ENCODE measurements around the gene STK11IP. TPM values are rescaled to one million over a fixed set of nuclear protein-coding genes. Genes with fewer than 3 reads are reported as not detected.

Gene STK11IP
- total and polyA plus RNA-seq, 7 donors = 5.5 to 13.3 (median 9.0) TPM

- no peaks in the 10 kb centered on the region for H3K27me3 ChIP-seq (ENCODE audit: insufficient read depth in 3 of 3, low read length in 2 of 3)
- no peak for TF ChIP-seq CTCF (IDR thresholded peaks at IDR 0.05)
- H3K4me1 ChIP-seq = no peaks in the 10 kb centered on the region
- H3K27ac ChIP-seq = no peak overlapping the region
- DNase-seq = no peak
- no peaks in the 10 kb centered on the region for H3K36me3 ChIP-seq (ENCODE audit: insufficient read depth in 1 of 2, low read depth in 1 of 2)
- no peaks in the 10 kb centered on the region for H3K9me3 ChIP-seq
- WGBS, 3 donors = 53 to 68% (median 65%) methylated on average over 3 of the region's 3 CpGs
- intact Hi-C loops (cut with DNase I) = no loop called here
- no peak overlapping the region for H3K4me3 ChIP-seq
- ATAC-seq = no peak
These were observed 2.4 kb upstream of the STK11IP start for GRCh38 chr2:219595256-219595655.

GRCh38 chr2:219596954-219597551 lies 604 bp upstream of the STK11IP start:
- no peaks in the 10 kb centered on the region for H3K4me1 ChIP-seq
- no peaks in the 10 kb centered on the region for H3K27me3 ChIP-seq (ENCODE audit: insufficient read depth in 3 of 3, low read length in 2 of 3)
- H3K36me3 ChIP-seq (ENCODE audit: insufficient read depth in 1 of 2, low read depth in 1 of 2) = peaks cover 0 to 11% of the 10 kb centered on the region in 2 donors
- peak overlapping the region; percentile 94 for H3K27ac ChIP-seq
- intact Hi-C loops (cut with DNase I) = loop anchor here in 1 of 2 donors (1.0 kb wide), 1 partner anchor 45 kb away; no protein-coding TSS in a partner anchor
- H3K9me3 ChIP-seq = no peaks in the 10 kb centered on the region
- DNase-seq = no peak
- H3K4me3 ChIP-seq = peak overlapping the region; percentile 82
- no peak for TF ChIP-seq CTCF (IDR thresholded peaks at IDR 0.05)
- 6 to 8% (median 8%) methylated on average over 19 of the region's 19 CpGs for WGBS, 3 donors
- peak in 2 of 4 donors; percentile 2 to 20 for ATAC-seq

- no peak for TF ChIP-seq CTCF (IDR thresholded peaks at IDR 0.05)
- Histone ChIP-seq H3K9me3 (no peaks in the 10 kb centered on the region), H3K36me3 (ENCODE audit: insufficient read depth in 1 of 2, low read depth in 1 of 2) (peaks cover 0 to 23% of the 10 kb centered on the region in 2 donors), H3K4me1 (no peaks in the 10 kb centered on the region), H3K4me3 (peak overlapping the region; percentile 82), H3K27ac (peak overlapping the region; percentile 94), H3K27me3 (ENCODE audit: insufficient read depth in 3 of 3, low read length in 2 of 3) (no peaks in the 10 kb centered on the region)
- 21 to 24% (median 23%) methylated on average over 9 of the region's 9 CpGs for WGBS, 3 donors
- no peak for DNase-seq
- no peak for ATAC-seq
- intact Hi-C loops (cut with DNase I) = no loop called here
These were observed 836 bp downstream of the STK11IP start for GRCh38 chr2:219598308-219599078.

GRCh38 chr2:219603771-219604170 lies 6.1 kb downstream of the STK11IP start:
- peaks cover 0 to 76% of the 10 kb centered on the region in 2 donors for H3K36me3 ChIP-seq (ENCODE audit: insufficient read depth in 1 of 2, low read depth in 1 of 2)
- H3K4me1 ChIP-seq = no peaks in the 10 kb centered on the region
- 89 to 95% (median 93%) methylated on average over 5 of the region's 5 CpGs for WGBS, 3 donors

More at GRCh38 chr2:219603771-219604170, 6.1 kb downstream of the STK11IP start:
- no peaks in the 10 kb centered on the region for H3K9me3 ChIP-seq
- no peak for TF ChIP-seq CTCF (IDR thresholded peaks at IDR 0.05)
- no peaks in the 10 kb centered on the region for H3K27me3 ChIP-seq (ENCODE audit: insufficient read depth in 3 of 3, low read length in 2 of 3)
- intact Hi-C loops (cut with DNase I) = loop anchor here in 1 of 2 donors (5.0 kb wide), 1 partner anchor 34 kb away; no protein-coding TSS in a partner anchor
- no peak overlapping the region for H3K27ac ChIP-seq
- no peak for ATAC-seq
- no peak for DNase-seq
- H3K4me3 ChIP-seq = no peak overlapping the region

Data from psoas muscle (tissue), 8 donors.